GM18517 (cell line): Measurements from ENCODE around the gene LSM5.

Source experiments
- ATAC-seq: cut with Tn5 transposase; IDR thresholded peaks from one replicate; pipeline ENCODE4 v1.9.1; 2021; ENCODE audit warnings: mild to moderate bottlenecking, moderate library complexity; ENCODE audit not compliant: unreplicated experiment

The LSM5 gene

GRCh38 chr7:32462977-32463376 lies 27.2 kb downstream of the LSM5 start:
- no peak for ATAC-seq

- ATAC-seq = no peak
Observed at GRCh38 chr7:32462451-32462850, 27.7 kb downstream of the LSM5 start.

GRCh38 chr7:32461484-32461883 lies 28.7 kb downstream of the LSM5 start:
- ATAC-seq = no peak

GRCh38 chr7:32459788-32460187 lies 30.4 kb downstream of the LSM5 start:
- no peak for ATAC-seq

GRCh38 chr7:32458025-32458424 lies 32.2 kb downstream of the LSM5 start:
- ATAC-seq = no peak

GRCh38 chr7:32453341-32454011 lies 36.7 kb downstream of the LSM5 start:
- ATAC-seq = no peak

- ATAC-seq = no peak
Observed at GRCh38 chr7:32447218-32447617, 43.0 kb downstream of the LSM5 start.

GRCh38 chr7:32436146-32436928 lies 53.8 kb downstream of the LSM5 start:
- ATAC-seq = no peak
